HepG2 (cell line): ENCODE measurements around the gene KLHL36. TPM values are rescaled to one million over a fixed set of nuclear protein-coding genes. Genes with fewer than 3 reads are reported as not detected.

ENCODE experiments used
- ADNP ChIP-seq: sonication (generic); formaldehyde crosslinking; IDR thresholded peaks from 2 replicates; pipeline ENCODE4 v1.4.0; 2020; ENCODE audit warnings: missing genetic modification reagents
- ATF6 ChIP-seq: sonication (generic); formaldehyde crosslinking; conservative IDR thresholded peaks from 2 replicates; pipeline ENCODE4 v1.4.0; 2020; ENCODE audit warnings: missing genetic modification reagents
- DPF2 ChIP-seq: sonication (generic); formaldehyde crosslinking; IDR thresholded peaks from 2 replicates; pipeline ENCODE4 v1.4.0; 2020; ENCODE audit warnings: mild to moderate bottlenecking, low read depth, missing genetic modification reagents, borderline replicate concordance
- FOXO4 ChIP-seq: sonication (generic); formaldehyde crosslinking; conservative IDR thresholded peaks from 2 replicates; pipeline ENCODE4 v1.8.1; 2023; ENCODE audit warnings: missing genetic modification reagents
- MAZ ChIP-seq, 2 experiments: sonication (generic) in 1 of 2; formaldehyde crosslinking in 1 of 2; IDR thresholded peaks; 2 replicates each; pipeline versions ENCODE4 v1.5.0 to v1.6.1; 2012 to 2020; ENCODE audit warnings: low read depth in 2 of 2, mild to moderate bottlenecking in 2 of 2, borderline replicate concordance in 1 of 2, improper control_type of control experiment in 1 of 2, low read length in 1 of 2, missing genetic modification reagents in 1 of 2, moderate library complexity in 1 of 2
- MTA3 ChIP-seq: sonication (generic); formaldehyde crosslinking; IDR thresholded peaks from 2 replicates; pipeline ENCODE4 v1.4.0; 2020; ENCODE audit warnings: missing genetic modification reagents
- MTF2 ChIP-seq: sonication (generic); formaldehyde crosslinking; IDR thresholded peaks from 2 replicates; pipeline ENCODE4 v1.5.0; 2020; ENCODE audit warnings: missing genetic modification reagents, borderline replicate concordance
- NR2C2 ChIP-seq: sonication (generic); formaldehyde crosslinking; IDR thresholded peaks from 2 replicates; pipeline ENCODE4 v1.4.0; 2020; ENCODE audit warnings: missing genetic modification reagents, mild to moderate bottlenecking, moderate library complexity, borderline replicate concordance
- PHF20 ChIP-seq: sonication (generic); formaldehyde crosslinking; IDR thresholded peaks from 2 replicates; pipeline ENCODE4 v1.5.0; 2020; ENCODE audit warnings: mild to moderate bottlenecking, missing genetic modification reagents
- RNF2 ChIP-seq: fragments of 450-650 bp; conservative IDR thresholded peaks from 2 replicates; pipeline ENCODE4 v1.6.1; 2016; ENCODE audit warnings: low read depth
- SCMH1 ChIP-seq: sonication (generic); formaldehyde crosslinking; IDR thresholded peaks from 2 replicates; pipeline ENCODE4 v1.9.0; 2021; ENCODE audit warnings: missing genetic modification reagents, mild to moderate bottlenecking, borderline replicate concordance
- ZNF180 ChIP-seq: sonication (generic); formaldehyde crosslinking; IDR thresholded peaks from 2 replicates; pipeline ENCODE4 v1.4.0; 2020; ENCODE audit warnings: low read depth, missing genetic modification reagents, borderline replicate concordance
- ZNF441 ChIP-seq: sonication (generic); formaldehyde crosslinking; IDR thresholded peaks from 2 replicates; pipeline ENCODE4 v1.7.0; 2021; ENCODE audit warnings: missing genetic modification reagents, borderline replicate concordance
- ZNF550 ChIP-seq: sonication (generic); formaldehyde crosslinking; IDR thresholded peaks from 2 replicates; pipeline ENCODE4 v1.4.0; 2020; ENCODE audit warnings: mild to moderate bottlenecking, missing genetic modification reagents, borderline replicate concordance
- ZNF558 ChIP-seq: sonication (generic); formaldehyde crosslinking; IDR thresholded peaks from 2 replicates; pipeline ENCODE4 v1.9.0; 2022; ENCODE audit warnings: mild to moderate bottlenecking, missing genetic modification reagents, borderline replicate concordance
- ZNF609 ChIP-seq: sonication (generic); formaldehyde crosslinking; IDR thresholded peaks from 2 replicates; pipeline ENCODE4 v1.4.0; 2020; ENCODE audit warnings: mild to moderate bottlenecking, missing genetic modification reagents, borderline replicate concordance
- ZNF724P ChIP-seq: sonication (generic); formaldehyde crosslinking; IDR thresholded peaks from 2 replicates; pipeline ENCODE4 v1.8.0; 2022; ENCODE audit warnings: missing genetic modification reagents, borderline replicate concordance
- polyA plus RNA-seq, 8 experiments: library from polyadenylated mRNA; depleted of rRNA in 3 of 8; stranded (reverse) in 7 of 8; unstranded in 1 of 8; fragments of >200 nt; fragmentation: Illumina TruSeq in 4 of 8; extraction: Trizol in 4 of 8; gene quantifications; 2 replicates each; pipeline versions ENCODE4 v1.2.1 to v1.2.3, GENCODE V29; 2011 to 2016; ENCODE audit warnings: low read depth in 4 of 8, missing spikeins in 1 of 8, mixed read lengths in 1 of 8; ENCODE audit not compliant: insufficient read depth in 1 of 8
- total RNA-seq, 5 experiments: library from RNA; depleted of rRNA; stranded (reverse); fragments of >200 nt; fragmentation: Illumina TruSeq; extraction: Trizol; gene quantifications; 2 replicates each; pipeline ENCODE4 v1.2.3, GENCODE V29; 2016; ENCODE audit warnings: low read depth in 1 of 5

The KLHL36 gene
- total and polyA plus RNA-seq, 2 of the 13 experiments (the other 11 are each of a cell fraction or from before 2014, with no cell fraction given) = 24.3 to 26.0 TPM

- peak; percentile 20; the same call in 1 of the 2 replicates for TF ChIP-seq ZNF609 (CRISPR knock-in tag)
- no peak for TF ChIP-seq ADNP
- no peak for TF ChIP-seq PHF20
- TF ChIP-seq DPF2 (CRISPR knock-in tag) = peak; percentile 48; the same call in 1 of the 2 replicates
- peak; percentile 42; the same call in 1 of the 2 replicates for TF ChIP-seq NR2C2 (CRISPR knock-in tag)
- no peak for TF ChIP-seq ZNF724P (CRISPR knock-in tag)
- no peak for TF ChIP-seq ZNF441 (CRISPR knock-in tag)
- TF ChIP-seq RNF2 = no peak
- TF ChIP-seq FOXO4 = no peak
- TF ChIP-seq ZNF558 (CRISPR knock-in tag) = no peak
- no peak for TF ChIP-seq ZNF550 (CRISPR knock-in tag)
- no peak for TF ChIP-seq MAZ (IDR thresholded peaks at IDR 0.05; ENCODE audit: borderline replicate concordance, low read depth, low read length)
- TF ChIP-seq MAZ (CRISPR knock-in tag; IDR thresholded peaks at IDR 0.05; ENCODE audit: low read depth) = no peak
- TF ChIP-seq MTF2 = no peak
- no peak for TF ChIP-seq ATF6 (CRISPR knock-in tag)
- TF ChIP-seq ZNF180 (CRISPR knock-in tag) = no peak
- TF ChIP-seq SCMH1 (CRISPR knock-in tag) = no peak
- no peak for TF ChIP-seq MTA3
Measured at GRCh38 chr16:84599521-84600202, 48.6 kb upstream of the KLHL36 start (continued).
